Panc1 (cell line): ENCODE measurements around the gene SF3A1. TPM values are rescaled to one million over a fixed set of nuclear protein-coding genes. Genes with fewer than 3 reads are reported as not detected.

Experiments used
- ATAC-seq: fragments of 200-7000 bp; cut with Tn5 transposase; 2 replicates; pipeline ENCODE4 v1.9.1; 2020; ENCODE audit warnings: mild to moderate bottlenecking, moderate library complexity
- BruUV-seq: library from RNA; stranded (reverse); fragments of 400-500 nt; replicated peaks from 2 replicates; lab custom pipeline; 2021; lab: Mats Ljungman, UMichigan
- CTCF ChIA-PET: fragments of 300-600 bp; sonication (Branson Sonifier 250); formaldehyde crosslinking; loops from one replicate; lab custom pipeline; 2022; ENCODE audit warnings: antibody characterized with exemption; lab: Charles Lee
- POLR2A ChIA-PET: fragments of 300-600 bp; sonication (Branson Sonifier 250); formaldehyde crosslinking; loops from one replicate; lab custom pipeline; 2022; ENCODE audit warnings: antibody characterized with exemption; lab: Charles Lee
- DNase-seq: peaks from one replicate; pipeline ENCODE4 v3.0.0-alpha.2; 2010; ENCODE audit warnings: low read depth, low spot score
- H3K27ac ChIP-seq: 2 replicates; pipeline ENCODE4 v1.5.1; 2011; ENCODE audit warnings: mild to moderate bottlenecking, low read length, inconsistent platforms
- H3K27me3 ChIP-seq: fragments of 200-500 bp; sonication (Bioruptor generic); 2 replicates; pipeline ENCODE4 v1.6.0; 2014; ENCODE audit warnings: low read length, inconsistent platforms; ENCODE audit not compliant: control insufficient read depth, insufficient read depth
- H3K36me3 ChIP-seq: fragments of 200-500 bp; sonication (Bioruptor generic); 2 replicates; pipeline ENCODE4 v1.5.1; 2014; ENCODE audit warnings: inconsistent platforms, mild to moderate bottlenecking, low read length, moderate library complexity; ENCODE audit not compliant: control insufficient read depth, insufficient read depth
- H3K4me1 ChIP-seq: 2 replicates; pipeline ENCODE4 v1.5.1; 2011; ENCODE audit warnings: inconsistent platforms, mild to moderate bottlenecking, low read length, moderate library complexity; ENCODE audit not compliant: control insufficient read depth, insufficient read depth
- H3K4me3 ChIP-seq, 2 experiments: 2 replicates each; pipeline ENCODE4 v1.5.1; 2011 to 2012; ENCODE audit warnings: low read depth in 2 of 2, low read length in 2 of 2, mild to moderate bottlenecking in 2 of 2, inconsistent platforms in 1 of 2, moderate library complexity in 1 of 2
- H3K9me3 ChIP-seq: fragments of 200-500 bp; sonication (Bioruptor generic); 2 replicates; pipeline ENCODE4 v1.5.1; 2014; ENCODE audit warnings: low read depth, mild to moderate bottlenecking, inconsistent platforms, low read length, moderate library complexity; ENCODE audit not compliant: control insufficient read depth, insufficient read depth
- POLR2AphosphoS5 ChIP-seq: IDR thresholded peaks from 2 replicates; pipeline ENCODE4 v1.6.1; 2012; ENCODE audit warnings: mild to moderate bottlenecking, low read depth, low read length, moderate library complexity
- SIN3A ChIP-seq: IDR thresholded peaks from 2 replicates; pipeline ENCODE4 v1.6.1; 2012; ENCODE audit warnings: low read depth, mild to moderate bottlenecking, low read length, moderate library complexity, borderline replicate concordance; ENCODE audit not compliant: insufficient read depth
- TCF7L2 ChIP-seq: IDR thresholded peaks from 2 replicates; pipeline ENCODE4 v1.6.1; 2011; ENCODE audit warnings: mild to moderate bottlenecking, low read depth, low read length, inconsistent platforms
- in situ Hi-C: cut with HindIII; loops from 2 replicates; pipeline ENCODE4 v1.10.0; 2016; ENCODE audit warnings: low sequenced_read_pairs, low pct_unique_long_range_greater_than_20kb
- intact Hi-C: fragments of 100-400 bp; cut with micrococcal nuclease; formaldehyde crosslinking; loops from one replicate; pipeline ENCODE4 v1.10.0; 2022; ENCODE audit not compliant: unreplicated experiment
- total RNA-seq: library from RNA; stranded (reverse); gene quantifications from one replicate; pipeline ENCODE4 v1.2.1, GENCODE V29; 2021; ENCODE audit not compliant: unreplicated experiment
- TF ChIP-seq, protein P1 (sequence below): fragments of 450-650 bp; IDR thresholded peaks from 2 replicates; pipeline ENCODE4 v1.5.1; 2017; ENCODE audit warnings: mild to moderate bottlenecking
- TF ChIP-seq, protein P2 (sequence below), 2 experiments: IDR thresholded peaks; 2 replicates each; pipeline ENCODE4 v1.6.1; 2011 to 2012; ENCODE audit warnings: low read depth in 2 of 2, control low read depth in 1 of 2, low read length in 1 of 2, mild to moderate bottlenecking in 1 of 2, moderate library complexity in 1 of 2; ENCODE audit not compliant: insufficient read depth in 1 of 2

SF3A1 gene
- total RNA-seq, 1 experiment from 2014 or later = 176 TPM

DNA sequence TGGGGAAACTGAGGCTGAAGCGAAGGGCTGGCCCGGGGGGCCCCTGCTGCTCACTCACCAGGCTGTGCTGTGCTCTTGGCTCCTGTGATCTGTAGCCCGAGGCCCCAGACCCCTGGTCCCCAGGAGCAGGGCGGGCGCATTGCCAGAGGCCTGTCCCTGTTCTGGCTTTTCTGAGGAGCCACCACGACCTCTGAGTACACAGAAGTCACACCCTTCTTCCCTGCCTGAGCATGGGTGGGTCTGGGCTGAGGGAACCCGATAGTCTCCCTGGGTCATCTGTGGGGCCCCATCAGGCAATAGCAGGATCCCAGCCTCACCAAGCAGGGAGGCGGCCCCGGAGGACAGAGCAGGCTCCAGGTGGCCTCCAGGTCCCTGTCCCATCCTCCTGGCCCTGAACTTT is 72.5 kb downstream of the SF3A1 start:
- TF ChIP-seq POLR2AphosphoS5 (no peak), TCF7L2 (no peak), SIN3A (no peak)
- TF ChIP-seq, protein P1, sequence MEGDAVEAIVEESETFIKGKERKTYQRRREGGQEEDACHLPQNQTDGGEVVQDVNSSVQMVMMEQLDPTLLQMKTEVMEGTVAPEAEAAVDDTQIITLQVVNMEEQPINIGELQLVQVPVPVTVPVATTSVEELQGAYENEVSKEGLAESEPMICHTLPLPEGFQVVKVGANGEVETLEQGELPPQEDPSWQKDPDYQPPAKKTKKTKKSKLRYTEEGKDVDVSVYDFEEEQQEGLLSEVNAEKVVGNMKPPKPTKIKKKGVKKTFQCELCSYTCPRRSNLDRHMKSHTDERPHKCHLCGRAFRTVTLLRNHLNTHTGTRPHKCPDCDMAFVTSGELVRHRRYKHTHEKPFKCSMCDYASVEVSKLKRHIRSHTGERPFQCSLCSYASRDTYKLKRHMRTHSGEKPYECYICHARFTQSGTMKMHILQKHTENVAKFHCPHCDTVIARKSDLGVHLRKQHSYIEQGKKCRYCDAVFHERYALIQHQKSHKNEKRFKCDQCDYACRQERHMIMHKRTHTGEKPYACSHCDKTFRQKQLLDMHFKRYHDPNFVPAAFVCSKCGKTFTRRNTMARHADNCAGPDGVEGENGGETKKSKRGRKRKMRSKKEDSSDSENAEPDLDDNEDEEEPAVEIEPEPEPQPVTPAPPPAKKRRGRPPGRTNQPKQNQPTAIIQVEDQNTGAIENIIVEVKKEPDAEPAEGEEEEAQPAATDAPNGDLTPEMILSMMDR = no peak
- TF ChIP-seq, protein P2, sequence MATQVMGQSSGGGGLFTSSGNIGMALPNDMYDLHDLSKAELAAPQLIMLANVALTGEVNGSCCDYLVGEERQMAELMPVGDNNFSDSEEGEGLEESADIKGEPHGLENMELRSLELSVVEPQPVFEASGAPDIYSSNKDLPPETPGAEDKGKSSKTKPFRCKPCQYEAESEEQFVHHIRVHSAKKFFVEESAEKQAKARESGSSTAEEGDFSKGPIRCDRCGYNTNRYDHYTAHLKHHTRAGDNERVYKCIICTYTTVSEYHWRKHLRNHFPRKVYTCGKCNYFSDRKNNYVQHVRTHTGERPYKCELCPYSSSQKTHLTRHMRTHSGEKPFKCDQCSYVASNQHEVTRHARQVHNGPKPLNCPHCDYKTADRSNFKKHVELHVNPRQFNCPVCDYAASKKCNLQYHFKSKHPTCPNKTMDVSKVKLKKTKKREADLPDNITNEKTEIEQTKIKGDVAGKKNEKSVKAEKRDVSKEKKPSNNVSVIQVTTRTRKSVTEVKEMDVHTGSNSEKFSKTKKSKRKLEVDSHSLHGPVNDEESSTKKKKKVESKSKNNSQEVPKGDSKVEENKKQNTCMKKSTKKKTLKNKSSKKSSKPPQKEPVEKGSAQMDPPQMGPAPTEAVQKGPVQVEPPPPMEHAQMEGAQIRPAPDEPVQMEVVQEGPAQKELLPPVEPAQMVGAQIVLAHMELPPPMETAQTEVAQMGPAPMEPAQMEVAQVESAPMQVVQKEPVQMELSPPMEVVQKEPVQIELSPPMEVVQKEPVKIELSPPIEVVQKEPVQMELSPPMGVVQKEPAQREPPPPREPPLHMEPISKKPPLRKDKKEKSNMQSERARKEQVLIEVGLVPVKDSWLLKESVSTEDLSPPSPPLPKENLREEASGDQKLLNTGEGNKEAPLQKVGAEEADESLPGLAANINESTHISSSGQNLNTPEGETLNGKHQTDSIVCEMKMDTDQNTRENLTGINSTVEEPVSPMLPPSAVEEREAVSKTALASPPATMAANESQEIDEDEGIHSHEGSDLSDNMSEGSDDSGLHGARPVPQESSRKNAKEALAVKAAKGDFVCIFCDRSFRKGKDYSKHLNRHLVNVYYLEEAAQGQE (IDR thresholded peaks at IDR 0.05; ENCODE audit: insufficient read depth in 1 of 2, low read depth in 2 of 2, low read length in 1 of 2) = no peak
- peaks cover 12% of the 10 kb centered on the region for H3K4me1 ChIP-seq
- H3K27me3 ChIP-seq = no peaks in the 10 kb centered on the region
- DNase-seq (no peak), ATAC-seq (no peak)
- BruUV-seq = no TSS peak
- intact Hi-C loops (no loop called here), in situ Hi-C loops (no loop called here)
- ChIA-PET POLR2A (no interaction called here), CTCF (interaction anchor here (0.6 kb wide), 1 partner anchor 43 kb away, joined by 4 read pairs; the partner anchor contains the start of gene TBC1D10A)
- no peak overlapping the region for H3K4me3 ChIP-seq
- no peaks in the 10 kb centered on the region for H3K9me3 ChIP-seq
- no peaks in the 10 kb centered on the region; the same call in 1 of the 2 replicates for H3K36me3 ChIP-seq
- H3K27ac ChIP-seq = no peak overlapping the region

DNA sequence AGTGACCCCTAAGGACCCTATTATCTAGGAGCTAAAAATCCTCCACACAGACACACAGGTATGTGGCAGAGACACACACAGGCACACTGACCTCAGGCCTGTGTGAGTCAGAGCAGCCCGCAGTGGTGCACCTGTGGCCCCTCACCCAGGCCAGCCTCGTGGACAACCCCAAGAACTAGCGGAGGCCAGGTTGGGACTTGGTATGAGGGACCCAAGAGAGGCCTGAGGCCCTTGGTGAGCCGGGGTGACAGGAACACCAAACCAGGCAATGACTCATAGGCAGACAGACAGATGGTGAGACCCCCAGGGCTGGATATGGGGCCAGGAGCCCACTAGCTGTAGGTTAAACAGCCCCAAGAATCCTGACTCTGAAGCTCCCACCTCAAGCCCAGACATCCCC is 73.4 kb downstream of the SF3A1 start:
- Histone ChIP-seq H3K4me3 (no peak overlapping the region), H3K36me3 (no peaks in the 10 kb centered on the region), H3K4me1 (peaks cover 9% of the 10 kb centered on the region), H3K27me3 (no peaks in the 10 kb centered on the region), H3K9me3 (no peaks in the 10 kb centered on the region), H3K27ac (no peak overlapping the region)
- DNase-seq (no peak), ATAC-seq (no peak)
- intact Hi-C loops (no loop called here), in situ Hi-C loops (no loop called here)
- ChIA-PET POLR2A (no interaction called here), CTCF (no interaction called here)
- TF ChIP-seq, protein P2 (IDR thresholded peaks at IDR 0.05; ENCODE audit: insufficient read depth in 1 of 2, low read depth in 2 of 2, low read length in 1 of 2) = no peak
- no peak for TF ChIP-seq POLR2AphosphoS5
- TF ChIP-seq TCF7L2 = no peak
- TF ChIP-seq, protein P1 = no peak
- no peak for TF ChIP-seq SIN3A
- BruUV-seq = no TSS peak
